Tongue (tissue), 2 donors: Measurements from ENCODE around the gene CA5A. TPM values are rescaled to one million over a fixed set of nuclear protein-coding genes. Genes with fewer than 3 reads are reported as not detected.
"Not testable (repeated sequence)": the region's sequence is repeated elsewhere in the genome, so short reads cannot be mapped to it uniquely, and the experiment has no call there.

ENCODE experiments used
- DNase-seq: peaks from one replicate; pipeline ENCODE4 v3.0.0-alpha.2; 2015
- total RNA-seq: library from RNA; depleted of rRNA; stranded (reverse); fragments of >200 nt; gene quantifications from one replicate; pipeline ENCODE4 v1.2.3, GENCODE V29; 2014

Gene CA5A
- total RNA-seq, 1 donor from 2014 or later: not detected

DNA sequence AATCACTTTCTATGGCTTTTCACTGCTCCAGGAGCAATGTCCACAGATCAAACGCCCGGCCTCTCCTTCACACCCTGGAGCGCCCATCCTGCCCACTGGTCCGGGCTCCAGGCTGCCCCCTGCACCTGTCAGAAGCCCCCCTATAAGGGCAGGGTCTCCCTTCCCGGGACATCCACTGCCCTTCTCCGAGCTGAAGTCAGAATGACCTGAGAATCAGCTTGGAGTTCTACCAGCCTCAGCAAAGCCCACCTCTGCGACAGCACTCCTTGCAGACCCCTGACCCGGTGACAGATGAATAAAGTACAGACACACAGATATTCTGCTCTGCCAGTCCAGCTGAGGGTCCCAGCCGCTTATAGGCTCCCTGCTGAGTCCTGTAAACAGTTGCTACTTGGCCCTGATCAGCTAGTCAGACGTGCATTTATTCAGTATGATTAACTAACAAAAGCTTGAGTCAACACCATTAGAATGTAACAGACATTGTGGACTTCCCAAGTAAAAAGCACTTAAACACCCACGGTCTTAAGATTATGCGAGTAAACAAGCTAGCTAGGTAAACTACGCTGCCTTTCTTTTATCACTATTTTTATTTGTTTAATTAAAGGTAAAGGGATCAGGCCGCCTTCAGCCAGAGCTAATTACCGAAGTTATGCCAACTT is 71.9 kb downstream of the CA5A start:
- no peak for DNase-seq

DNA sequence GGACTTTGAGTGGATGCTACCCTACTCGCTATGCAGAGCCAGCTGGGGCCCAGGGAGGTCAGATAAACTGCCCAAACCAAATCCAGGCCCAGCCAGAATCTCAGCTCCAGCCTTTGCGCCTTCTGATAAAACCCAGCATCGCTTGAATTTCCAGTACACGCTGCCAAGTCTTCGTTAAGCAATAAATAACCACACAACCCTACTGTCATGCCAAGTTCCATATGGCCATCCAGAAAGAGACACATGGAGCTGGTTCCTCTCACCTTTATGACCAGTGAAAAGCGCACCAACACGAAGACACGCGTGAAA is 73.0 kb downstream of the CA5A start:
- not testable (repeated sequence) for DNase-seq

DNA sequence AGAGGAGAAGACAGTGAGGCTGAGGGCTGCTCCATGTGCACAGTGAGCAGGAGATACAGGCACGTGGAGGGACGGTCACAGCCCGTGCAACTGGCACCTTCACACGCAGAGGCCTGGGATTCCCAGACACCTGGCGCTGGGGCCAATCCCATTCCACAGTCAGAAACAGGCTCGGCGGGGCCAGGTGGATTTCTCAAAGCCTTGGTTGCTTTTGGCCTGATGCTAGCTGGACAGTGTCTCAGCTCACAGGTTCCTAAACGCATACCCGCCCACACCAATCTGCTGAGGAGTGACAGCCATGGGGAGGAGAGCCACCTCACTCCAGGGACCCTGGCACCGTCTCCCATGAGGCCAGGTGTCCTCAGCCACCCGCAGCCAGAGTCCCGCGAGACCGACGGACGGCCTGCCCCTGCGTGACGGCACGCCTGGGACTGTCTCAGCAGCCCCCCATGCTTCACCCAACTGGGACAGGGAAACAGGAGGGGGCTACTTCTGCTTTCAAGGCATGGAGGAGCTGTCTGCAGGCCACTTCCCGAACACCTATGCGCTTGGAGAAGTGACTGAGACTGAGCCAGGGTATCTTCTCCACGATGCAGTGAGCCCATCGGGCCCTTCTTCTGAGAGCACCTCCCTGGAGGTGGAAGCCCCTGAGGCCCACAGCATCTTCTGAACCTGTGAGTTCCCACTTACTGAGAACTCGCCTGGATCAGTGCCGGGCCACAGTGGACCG is 73.6 kb downstream of the CA5A start:
- not testable (repeated sequence) for DNase-seq

DNA sequence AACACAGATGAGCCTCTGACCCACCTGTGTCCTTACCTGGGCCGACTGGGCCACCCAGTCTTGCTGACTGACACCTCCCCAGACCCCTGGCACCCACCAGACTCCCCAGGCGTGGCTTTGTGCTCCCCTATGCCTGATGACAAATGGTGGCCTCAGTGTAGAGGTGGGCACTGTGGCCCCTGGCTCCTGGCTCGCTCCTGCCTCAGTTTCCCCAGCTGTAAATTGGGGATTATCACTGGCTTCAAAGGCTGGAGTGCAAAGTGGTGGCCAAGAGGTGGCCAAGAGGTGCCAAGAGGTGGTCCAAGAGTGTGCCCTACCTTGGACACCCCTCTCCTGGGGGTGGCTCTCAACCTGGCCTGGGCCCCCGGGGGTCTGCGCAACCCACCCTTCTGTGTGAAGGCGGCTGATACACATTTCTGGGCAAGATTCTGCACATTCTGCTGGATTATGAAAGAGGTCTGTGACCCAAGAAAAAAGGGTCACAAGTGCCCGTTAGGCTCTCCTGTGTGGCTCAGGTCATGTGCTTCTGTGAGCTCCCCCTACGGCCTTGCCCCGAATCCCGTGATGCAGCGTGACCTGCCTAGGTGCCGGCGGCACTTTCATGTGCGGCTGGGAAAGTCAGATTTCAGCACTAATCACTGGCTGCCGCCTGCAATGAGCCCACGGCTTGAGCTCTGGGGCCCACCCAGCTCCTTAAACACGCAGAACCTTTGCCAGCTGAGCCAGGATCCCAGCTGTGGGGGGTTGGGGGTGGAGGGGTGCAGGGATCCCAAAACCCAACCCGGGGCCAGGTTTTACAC is 74.8 kb downstream of the CA5A start:
- DNase-seq: not testable (repeated sequence)

DNA sequence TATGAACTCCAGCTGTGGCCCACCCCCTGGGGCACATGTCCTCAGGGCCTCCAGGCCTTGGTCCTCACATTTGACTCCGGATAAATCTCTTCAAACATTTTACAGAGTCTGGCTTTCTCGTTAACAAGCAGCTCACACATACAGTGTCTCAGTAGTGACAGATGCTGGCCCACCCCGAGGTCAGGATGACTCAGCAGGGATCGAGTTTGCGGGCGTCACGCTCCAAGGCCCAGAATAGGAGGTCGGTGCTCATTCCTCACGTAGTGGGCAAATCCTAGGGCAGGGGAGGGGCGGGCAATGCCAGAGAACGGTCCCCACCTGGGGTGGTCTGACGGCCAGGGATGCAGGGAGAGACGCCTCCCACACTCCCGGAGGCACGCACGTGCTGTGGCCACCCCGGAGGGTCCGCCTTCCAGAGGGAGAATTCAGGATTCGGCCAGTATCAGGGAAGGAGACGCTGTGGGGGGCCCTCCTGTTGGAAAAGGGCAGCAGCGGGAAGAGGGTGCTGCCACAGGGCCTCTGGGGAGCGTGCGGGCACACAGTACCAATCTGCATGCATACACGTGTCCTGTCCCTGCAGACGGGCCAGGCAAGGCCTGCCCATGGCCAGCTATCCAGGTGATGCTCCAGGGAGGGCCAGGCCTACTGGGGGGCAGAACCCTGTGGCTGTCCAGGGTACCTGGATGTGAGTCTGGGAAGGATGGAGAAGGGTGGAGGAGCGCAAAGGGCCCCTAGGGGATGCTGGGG is 75.6 kb downstream of the CA5A start:
- peak; percentile 79 for DNase-seq

DNA sequence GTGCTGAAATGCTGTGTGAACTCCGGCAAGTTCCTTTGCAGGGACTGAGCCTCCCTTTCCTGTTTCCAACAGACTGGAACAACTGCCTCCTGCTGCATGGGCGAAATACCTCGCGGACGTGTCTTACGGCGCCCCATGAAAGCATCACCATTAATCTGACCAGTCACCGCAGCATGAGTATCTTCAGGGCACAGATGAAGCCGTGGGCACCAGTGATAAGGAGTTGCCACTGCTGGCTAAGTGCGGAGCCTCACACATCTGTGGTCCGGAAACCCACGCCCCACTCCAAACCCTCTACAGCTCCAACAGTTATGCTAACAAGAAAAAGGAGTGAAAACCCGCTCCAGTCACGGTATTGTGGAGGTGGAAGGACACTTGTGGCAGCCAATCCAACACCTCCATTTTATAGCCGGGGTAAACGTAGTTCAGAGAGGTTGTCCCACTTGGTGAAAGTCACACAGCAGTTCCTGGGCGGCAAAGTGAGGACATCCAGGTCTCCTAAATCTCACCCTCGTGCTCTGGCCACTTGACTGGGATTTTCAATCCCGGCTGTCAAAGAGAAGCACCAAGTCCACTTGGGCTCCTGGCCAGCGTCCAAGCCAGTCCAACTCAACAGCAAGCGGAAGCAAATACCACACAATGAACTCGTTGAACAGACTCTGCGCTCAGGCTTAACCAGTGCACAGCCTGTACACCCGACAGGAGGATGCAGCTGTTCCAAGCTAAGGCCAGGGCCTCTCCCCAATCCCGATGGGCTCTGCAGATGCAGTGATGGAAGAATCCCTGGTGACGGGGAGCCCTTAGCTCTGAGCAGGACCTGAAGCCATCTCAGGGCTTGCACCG is 78.0 kb downstream of the CA5A start:
- DNase-seq: peak; percentile 81

DNA sequence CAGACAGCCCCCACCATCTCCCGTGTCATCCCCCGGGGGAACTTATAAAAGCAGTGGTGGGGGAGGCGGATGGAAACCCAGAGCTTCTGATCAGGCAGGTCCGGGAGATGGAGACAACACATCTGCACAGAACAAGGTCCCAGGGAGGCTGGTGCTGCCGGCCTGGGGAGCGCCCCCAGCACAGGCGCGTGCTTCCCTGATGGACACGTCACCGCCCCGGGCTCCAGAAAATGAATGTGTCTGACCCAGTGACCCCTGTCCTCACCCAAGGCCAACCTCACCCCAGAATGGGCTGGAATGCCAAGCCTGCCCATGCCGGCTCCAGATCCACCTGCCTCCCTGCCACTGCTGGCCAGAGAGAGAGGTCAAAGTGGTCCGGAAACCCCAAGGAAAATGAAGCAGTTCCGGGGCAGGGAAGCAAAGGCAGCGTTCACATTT is 79.5 kb downstream of the CA5A start:
- no peak for DNase-seq

DNA sequence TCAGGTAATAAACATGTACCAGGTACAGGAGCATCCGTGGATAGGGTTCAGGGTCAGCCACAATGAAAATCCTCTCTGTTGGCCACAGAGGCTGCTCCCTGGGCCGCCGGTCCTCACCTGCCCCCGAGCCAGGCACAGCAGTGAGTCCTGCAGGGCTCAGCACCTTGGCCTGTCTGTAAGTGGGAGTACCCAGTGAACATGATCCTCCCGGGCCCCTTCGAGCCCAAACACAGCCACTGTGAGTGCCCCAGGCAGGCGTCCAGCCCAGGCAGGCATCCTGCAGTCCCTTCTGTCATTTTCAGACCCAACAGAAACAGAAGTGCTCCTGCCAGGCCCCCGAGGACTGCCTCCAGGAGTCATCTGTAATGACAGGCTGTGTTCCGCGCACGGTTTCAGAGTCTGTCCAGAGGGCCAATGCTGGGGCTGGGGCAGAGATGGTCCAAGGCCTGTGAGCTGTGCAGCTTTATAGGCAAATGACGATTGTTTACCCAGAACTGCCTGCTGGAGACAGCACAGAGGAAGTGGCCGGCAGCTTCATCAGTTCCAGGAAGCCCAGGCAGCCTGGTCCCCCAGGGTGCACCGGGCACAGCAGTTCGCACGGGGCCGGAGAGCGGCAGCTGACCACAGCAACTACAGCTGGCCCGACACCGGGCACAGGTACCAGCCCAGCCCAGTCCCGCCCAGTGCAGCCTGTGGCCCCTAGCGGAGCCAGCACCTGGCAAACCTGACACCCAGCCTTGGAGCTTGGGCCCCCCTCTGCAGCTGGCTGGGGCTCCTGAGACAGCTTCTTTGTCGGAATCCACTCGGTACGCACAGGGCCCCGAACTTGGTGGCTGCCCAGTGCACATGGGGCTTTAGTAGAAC is 80.2 kb downstream of the CA5A start:
- DNase-seq: no peak

DNA sequence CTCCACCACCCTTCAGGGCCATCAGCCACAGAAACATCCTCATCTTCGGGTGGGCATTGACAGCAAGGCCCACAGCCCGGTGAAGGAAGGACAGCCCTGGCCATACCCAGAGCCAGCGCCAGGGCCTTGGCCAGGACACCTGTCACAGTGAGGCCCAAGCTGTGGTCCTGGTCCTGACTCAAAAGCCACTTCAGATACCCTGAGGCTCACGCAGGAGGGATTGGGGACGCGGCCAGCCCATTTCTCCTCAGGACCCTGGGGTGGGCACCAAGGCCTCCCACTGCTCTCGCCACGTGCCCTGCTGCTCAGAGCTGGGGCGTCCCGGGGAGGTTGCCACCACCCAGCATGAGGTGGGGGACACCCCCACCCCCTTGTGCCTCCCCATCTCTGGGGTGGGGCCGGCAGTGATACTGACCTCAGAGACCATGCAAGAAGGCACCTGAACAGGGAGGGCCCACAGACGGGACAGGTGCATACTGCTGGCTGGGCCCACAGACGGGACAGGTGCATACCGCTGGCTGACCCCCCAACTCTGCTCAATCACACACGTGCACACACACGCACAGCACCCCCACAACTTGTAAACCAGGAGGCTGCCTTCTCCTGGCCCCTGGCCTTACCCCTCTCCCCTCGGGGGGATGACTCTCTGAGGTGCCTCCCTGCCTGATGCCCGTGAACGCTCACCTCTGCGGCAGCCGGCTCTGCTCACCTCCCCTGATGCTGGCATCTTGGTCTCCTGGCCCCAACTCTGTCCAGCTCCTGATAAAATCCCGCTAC is 81.2 kb downstream of the CA5A start:
- no peak for DNase-seq

DNA sequence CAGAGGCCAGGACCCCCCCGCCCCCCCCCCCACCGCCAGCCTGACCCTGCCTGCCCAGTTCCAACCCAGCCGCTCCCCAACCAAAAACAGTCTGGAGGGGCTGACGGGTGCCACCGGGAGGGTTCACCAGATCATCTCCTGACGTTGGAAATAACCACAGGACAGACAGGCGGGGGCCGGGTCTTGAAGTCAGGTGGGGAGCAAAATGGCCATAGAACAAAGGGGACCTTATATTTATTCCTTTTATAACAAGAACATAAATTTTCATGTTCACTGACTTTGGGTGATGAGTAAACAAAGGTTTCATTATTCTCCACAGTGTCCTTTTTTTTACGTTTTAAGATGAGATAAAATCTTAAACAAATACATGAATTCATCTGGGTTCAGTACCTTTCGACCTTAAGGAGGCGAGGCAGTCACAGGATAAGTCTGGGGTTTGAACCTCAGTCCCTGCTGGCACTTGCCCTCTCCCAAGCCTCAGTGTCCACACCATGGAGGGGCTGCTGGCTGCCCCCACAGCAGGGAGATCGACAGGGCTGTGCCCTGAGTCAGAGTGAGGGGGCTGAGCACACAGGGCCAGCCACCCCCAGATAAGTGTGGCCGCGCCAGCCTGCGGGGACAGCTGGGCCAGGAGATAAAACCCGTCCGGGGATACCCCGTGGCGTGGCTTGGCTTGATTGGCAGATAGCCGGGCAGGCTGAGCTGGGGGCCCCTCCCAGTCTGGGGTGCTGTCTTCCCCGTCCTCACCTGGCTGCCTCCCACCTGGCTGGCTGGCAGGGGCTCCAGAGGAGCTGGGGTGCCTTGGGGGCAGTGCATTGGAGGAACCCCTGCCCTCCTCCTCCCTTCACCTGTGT is 82.0 kb downstream of the CA5A start:
- no peak for DNase-seq

DNA sequence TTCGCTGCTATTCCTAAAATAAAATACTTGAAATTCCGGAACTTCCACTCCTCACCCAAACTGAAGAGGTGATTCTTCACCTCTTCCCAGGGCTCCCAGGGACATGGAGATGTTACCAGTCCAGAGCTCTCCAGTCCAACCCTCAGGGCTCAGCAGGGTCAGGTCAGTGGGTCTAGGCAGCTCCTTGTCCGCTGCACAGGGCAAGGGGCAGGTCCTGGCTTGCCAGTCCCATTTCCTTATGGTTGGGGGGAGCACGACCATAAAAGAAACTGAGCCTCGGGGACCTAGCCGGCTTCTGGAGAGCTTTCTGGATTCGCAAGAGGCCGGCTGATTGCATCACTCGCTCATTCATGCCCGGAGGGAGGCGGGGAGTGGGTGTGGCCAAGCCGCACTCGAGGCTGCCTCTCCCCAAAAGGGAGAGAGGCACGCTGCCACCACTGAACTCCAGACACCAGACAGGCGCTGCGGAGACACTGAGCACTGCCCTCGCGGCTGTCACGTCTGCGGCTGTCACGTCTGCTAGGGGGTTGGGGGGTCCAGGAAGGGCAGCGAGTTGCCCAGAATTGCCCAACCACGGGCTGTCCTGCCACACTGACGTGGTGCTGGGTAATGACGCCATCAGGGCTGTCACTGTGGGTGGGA is 82.8 kb downstream of the CA5A start:
- DNase-seq: peak; percentile 96

DNA sequence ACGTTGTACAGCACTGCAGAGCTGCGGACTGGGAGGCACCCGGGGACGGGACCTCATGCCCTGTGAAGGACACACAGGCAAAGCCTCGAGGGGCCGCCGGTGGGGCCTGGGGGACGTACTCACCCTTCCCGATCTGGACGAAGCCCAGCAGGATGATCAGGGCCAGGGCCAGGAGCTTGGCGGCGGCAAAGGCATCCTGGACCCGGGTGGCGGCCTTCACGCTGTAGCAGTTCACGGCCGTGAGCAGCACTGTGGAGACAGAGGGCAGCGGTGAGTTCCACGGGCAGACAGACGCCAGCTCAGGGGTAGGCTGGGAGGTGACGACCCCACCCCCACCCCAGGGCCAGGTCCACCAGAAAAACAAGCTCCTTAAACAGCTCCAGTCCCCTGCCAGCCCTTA is 84.7 kb downstream of the CA5A start:
- no peak for DNase-seq

DNA sequence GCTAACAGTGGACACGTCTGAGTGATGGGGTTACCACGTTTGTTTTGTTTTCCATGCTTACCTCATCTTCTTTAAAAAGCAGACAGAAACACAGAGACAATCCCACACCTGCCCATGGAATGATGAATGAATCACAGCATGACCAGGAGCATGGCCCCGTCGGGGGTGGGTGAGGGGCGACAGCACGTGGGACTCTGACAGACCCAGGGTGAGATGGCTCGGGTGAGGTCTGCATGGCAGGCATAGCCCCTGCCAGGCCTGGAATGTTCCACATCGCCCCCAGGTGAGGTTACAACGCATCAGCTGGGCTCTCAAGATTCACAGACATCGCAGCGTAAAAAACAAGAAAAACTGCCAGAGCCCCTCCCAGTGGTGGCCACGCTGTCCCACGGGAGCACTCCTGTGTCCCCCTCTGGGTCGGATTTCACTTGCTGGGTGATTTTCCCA is 85.2 kb downstream of the CA5A start:
- no peak for DNase-seq

DNA sequence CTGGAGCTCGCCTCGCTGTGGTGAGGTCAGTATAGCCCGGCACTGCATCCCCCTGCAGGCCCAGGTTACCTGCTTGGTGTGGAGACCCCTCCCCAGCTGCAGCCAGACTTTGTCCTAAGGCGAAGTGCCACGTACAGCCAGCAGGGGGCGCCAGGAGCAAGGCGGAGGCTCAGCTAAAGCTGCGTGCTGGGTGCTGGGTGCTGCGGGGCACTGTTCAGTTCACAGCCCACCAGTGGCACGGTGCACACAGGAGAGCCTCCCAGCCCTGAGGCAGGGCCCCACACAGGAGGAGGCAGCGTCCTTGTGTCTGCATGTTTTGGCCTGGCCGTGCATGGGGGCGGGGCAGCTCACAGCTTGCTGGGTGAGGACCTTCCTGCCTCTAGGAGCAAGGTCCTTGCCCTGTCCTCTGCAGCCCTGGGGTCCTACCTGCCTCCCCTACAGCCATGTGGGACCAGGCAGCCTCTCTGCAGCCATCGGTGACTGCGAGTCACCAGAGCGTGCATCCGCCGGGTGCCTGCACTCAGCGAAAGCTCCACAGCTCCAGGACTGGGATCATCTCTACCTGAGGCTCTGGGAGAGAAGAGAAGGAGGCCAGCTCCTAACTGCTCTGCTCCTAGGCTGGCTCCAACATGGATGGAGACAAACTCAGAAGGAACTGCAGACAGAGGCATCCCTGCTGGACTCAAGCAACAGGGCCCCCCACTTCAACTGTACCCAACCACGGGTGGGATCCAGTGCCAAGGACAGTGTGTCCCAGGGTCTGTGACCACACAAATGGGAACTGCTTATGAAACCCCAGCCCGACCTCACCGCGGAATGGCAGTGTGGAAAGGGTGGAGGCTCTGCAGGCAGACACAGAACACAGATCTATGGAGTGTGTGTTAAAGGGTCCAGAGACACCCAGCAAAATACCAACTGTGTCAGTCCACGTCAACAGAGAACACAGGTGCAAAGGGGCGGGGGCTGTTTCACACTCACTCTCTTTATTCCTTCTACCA is 86.0 kb downstream of the CA5A start:
- peak; percentile 72 for DNase-seq

DNA sequence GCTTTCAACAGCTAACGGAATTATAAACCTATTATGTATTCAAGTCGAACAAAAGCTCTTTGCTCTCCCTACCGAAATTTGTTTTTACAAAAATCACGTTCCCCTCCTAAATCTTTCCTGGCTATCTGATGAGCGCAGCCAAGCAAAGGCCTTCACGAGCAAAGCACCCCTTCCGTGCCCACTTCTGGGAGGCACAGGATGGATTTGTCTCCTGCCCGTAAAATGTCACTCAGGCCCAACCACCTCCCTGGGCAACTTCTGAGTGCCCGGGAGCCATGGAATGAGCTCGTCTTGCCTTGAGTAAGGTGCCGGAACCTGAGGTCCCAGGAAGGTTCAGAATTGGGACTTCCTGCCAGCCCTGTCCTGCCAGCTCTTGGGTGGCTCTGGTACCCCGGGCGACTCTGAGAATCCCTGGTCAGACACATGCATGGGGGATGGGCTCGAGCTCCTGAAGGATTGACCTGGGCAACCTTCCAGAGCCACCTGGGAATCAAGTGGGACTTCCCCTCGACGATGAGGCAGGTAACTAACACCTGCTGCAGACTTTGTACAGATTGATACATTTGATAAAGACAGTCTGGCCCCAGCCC is 86.8 kb downstream of the CA5A start:
- DNase-seq: no peak

DNA sequence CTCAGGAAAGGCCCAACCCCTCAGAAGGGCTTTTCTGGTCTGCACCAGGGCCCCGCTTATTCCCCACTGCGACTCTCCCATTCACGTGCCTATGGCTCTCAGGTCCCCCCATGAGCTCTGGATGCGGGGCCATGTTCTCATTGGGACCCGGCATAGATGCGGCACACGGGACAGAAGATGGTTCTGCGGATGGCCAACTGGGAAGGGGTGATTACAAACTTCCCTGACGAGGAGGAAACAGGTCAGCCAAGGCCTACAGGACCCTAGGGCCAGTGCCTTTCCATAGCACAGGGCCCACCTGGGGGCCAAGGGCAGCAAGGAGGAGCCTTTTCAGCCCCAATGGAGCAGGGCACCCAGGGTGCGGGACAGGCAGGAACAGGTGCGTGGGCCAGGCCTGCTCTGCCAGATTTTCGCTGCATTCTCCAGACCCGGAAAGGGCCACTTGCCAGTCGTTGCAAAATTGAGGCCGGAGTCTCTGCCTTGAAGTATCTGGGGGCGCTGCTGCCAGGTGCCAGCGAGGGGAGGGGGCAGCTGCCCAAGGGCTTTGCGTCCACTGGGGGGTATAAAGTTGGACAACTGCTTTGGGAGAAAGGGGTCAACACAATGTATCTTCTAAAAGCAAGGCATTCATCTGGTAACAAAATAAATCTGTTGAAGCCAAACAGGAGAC is 87.5 kb downstream of the CA5A start:
- peak; percentile 81 for DNase-seq
